CD4-positive, alpha-beta T cell treated with Interleukin-4 for 4 hours (primary cell): ENCODE results near the gene TXLNB.

Source experiments
- DNase-seq: peaks from one replicate; pipeline ENCODE4 v3.0.0-alpha.2; 2020

TXLNB gene

DNA sequence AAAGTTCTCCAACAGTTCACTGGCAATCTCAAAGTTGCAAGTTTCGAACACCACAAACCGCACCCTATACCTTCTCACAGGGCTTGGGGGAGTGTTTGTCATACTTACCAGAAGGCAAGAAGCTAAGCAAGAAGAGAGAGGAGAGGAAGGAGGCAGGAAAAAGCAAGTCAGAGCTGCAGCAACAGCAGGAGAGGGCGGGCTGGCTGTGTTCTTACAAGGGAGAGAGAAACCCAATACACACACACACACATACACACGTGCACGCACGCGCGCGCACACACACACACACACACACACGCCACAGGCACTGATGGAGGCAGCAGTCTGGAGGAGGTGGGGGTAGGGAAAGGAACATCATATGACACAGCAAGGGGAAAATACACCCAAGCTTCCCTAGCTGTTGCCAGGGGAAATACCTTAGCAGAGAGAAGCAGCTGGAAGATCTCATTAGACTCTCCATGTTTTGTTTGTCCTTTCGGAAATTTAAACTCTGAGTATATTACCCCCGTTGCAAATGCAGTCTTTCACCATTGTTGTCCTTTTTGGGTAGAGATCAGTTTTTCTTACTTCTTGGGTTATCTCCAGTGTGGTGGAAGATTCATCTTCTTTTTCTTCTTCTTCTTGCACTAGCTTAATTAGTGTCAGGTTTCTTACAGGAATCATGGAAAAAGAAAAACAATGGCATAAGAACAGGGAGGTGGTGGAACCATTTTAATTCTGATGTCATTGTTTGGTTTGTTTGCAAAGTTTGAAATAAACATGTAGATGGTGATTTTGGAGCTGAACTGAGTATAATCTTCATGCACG lies at the start of gene TXLNB:
Gene TXLNB (minus strand): TSS at position 186 of the 807 bp plus-strand sequence. CDS start 3,099 bp downstream, outside the sequence.
- peak; percentile 96 for DNase-seq

DNA sequence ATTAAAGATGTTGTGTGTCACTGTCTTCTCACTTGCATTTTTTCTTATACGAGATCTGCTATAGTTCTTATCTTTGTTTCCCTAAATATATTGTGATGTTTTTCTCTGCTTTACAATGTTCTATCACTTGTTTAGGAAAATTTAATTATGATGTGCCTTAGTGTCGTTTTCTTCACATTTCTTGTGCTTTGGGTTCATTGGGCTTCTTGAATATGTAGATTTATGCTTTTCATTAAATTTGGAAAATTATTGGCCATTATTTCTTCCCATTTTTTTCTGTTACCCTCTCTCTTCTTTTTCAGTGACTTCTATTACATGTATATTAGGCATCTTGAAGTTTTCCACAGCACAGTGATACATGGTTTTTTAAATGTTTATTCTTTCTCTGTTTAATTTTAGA lies 49.3 kb upstream of the TXLNB start:
- DNase-seq, result no peak

DNA sequence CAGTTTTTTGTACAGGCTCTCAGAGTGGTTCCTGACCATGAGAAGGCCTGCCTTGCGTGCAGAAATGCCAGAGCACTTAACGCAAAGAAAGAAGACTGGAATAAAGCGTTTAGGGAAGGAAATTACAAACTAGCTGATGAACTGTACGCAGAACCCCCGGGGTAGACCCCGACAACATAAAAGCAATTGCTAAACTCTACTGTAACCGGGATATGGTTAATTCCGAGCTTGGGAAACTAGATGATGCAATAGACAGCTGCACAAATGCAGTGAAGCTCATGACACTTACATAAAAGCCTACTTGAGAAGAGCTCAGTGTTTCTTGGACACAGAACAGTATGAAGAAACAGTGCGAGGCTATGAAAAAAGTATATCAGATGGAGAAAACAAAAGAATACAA lies 47.0 kb upstream of the TXLNB start:
- DNase-seq, result no peak

DNA sequence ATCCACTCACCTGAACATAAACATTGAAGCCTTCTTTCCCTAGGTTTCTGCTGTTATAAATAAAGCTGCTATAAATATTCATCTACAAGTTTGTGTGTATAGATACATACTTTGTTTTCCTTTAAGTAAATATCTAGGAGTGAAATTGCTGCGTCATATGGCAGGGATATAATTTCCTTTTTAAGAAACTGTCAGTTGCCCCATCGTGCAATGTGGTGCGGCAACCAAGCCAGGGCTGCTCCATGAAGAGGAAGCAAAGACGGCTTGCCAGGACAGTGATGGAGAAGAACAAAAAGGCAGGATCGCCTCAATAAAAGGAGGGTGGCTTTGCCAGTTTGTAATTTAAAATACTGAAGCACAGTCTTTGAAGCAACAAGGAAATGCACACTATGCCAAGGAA lies 46.0 kb upstream of the TXLNB start:
- no peak for DNase-seq

DNA sequence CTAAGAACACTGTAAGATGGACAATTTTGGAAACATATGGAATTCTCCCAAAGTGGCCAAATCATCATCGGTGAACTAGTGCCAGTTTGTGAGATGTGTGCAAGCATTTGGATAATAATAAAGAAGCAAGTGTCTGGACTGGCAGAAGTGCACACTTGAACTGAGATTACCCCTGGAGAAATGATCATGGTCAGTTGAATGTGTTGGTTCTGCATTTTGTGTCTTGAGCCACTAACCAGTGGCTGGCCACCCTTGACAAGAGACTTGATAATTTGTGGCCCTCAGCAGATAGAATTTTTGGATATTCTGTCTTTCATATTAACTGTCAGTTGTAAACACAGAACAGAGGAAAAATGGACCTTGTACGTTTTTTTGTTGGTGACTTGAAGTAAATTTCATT lies 45.2 kb upstream of the TXLNB start:
- DNase-seq, result no peak

DNA sequence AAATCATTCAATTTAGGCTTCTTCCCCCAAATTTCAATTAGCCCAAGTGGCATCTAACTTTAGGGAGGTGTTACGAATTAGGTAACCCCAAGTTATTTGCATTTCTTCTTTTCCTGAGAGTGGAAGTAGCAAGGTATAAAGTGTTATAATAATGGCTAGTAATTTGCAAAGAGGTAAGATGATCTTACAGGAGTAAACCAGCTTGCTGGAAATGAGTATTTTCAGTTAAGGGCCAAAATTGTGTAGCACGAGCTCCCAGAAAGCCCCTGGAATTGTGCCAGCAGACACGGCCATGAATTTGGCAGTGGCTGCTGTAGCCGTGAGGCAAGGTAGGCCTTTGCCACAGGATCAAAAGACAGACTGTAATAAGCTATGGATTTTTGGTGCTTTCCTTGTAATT lies 44.7 kb upstream of the TXLNB start:
- DNase-seq, result no peak

DNA sequence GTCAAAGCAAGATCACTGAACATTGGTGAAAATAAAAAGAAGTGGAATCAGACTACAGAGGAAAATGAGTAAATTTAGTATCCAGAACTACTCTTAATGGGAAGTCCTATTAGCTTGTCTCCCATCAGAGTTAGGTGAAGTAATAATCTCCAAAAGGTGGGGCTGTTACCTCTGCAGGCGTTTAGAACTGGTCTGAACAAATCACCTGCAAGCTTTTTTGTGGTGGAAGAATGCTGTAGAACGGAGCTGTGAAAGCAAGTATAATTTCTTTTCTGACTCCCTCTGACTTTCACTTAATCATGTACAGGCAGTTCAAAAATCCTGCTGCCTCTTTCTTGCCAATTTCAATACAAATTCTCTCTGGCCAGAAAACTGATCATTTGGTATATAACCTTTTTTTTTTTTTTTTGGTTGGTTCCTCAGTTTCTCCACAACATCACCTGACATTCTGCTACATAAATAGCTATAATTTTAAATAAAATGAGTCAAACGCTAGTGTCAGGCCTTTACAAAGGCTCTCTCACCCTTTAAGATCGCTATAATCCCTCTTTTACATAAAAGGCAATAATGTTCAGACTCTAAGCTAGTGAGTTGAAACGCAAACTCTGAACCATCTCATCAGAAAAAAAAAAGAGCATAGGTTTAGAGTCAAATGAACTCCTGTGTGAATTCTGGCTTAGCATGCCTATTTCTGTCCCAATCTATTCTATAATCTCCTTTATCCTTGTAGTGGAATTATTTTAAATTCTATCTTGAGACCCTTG lies 43.8 kb upstream of the TXLNB start:
- DNase-seq, result no peak

DNA sequence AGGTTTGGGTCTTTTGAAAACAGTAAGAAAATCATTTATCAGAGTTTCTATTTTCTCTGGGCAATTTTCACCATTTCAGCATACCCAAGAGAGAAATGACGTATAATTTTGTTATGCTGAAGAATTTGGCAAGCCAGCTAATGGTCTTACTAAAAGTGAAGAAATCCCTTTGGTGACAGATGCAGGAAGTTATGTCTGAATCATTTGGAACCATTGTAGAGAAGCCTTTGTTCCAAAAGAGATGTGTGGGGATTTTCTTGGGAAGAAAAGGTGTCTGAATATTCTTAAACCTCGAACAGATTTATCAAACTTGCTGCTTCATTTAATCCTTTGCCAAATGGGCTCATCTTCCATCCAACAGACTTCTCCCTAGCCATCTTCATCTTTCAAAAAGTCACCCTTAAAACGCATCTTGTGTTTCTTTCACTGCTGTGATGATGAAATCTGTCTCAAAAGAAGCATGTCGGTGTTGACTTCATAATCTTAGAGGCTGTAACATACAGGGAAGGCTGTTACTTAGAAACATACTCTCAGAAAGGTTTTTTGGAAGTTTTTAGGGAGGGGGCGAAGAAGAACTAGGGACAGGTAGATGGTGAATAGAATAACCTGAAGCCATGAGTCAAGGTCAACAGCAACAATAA lies 43.1 kb upstream of the TXLNB start:
- no peak for DNase-seq

DNA sequence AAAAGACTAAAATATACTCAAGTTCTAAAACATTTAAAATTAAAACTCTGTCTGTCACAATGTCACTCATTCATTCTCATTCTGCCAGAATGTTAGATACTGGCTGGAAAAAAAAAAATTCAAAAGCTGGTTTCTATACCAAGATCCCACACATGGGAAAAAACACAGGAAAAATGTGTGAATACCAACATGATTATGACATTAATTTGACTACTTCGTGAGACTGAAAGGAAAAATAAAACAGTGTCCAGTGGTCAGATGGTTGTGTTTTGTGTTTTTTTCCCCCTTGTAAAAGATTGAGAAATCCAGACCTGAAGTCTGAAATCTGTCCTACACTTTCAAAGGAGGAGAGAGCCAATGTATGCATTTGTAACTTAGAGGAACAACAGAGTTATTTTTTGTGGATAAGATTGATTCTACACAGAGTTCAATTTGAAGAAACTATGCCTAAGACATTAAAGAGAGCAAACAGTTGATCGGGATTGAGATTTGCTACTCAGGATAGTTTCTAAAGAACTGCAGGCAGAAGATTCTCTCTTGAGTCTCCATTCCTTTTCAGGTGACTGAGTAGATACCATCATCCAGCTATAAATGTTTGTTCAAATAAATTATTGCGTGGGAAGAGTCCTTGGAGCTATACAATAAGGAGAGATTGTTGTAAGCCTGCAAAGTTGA lies 39.2 kb upstream of the TXLNB start:
- DNase-seq, result no peak

DNA sequence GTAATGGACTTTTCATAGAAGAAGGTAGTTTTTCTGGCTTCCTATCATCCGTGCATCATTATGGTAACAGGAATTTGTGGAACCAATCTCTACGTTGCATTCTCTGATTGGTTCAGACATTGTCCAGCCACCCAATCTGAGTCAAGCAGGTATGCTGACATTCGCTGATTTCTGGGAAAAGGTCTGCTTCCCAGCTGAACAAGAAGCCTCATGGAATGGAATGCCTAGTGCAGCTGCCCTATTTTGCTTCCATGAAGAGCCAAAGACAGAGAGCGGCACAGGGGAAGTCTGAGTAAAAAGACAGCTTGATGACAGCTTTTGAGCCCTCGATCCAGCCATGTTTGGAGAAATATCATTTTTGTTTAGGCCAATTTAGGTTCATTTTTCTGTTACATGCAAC lies 38.5 kb upstream of the TXLNB start:
- no peak for DNase-seq

DNA sequence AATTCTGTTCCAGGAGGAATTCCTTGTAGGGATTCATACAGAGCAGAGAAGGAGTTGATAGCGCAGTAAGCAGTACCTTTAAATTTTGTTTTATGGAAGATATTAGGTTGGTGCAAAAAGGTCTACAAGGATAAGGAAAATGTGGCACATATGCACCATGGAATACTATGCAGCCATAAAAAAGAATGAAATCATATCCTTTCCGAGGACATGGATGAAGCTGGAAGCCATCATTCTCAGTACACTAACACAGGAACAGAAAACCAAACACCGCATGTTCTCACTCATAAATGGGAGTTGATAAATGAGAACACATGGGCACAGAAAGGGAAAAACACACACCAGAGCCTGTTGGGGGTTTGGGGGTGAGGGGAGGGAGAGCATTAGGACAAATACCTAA lies 37.4 kb upstream of the TXLNB start:
- no peak for DNase-seq

DNA sequence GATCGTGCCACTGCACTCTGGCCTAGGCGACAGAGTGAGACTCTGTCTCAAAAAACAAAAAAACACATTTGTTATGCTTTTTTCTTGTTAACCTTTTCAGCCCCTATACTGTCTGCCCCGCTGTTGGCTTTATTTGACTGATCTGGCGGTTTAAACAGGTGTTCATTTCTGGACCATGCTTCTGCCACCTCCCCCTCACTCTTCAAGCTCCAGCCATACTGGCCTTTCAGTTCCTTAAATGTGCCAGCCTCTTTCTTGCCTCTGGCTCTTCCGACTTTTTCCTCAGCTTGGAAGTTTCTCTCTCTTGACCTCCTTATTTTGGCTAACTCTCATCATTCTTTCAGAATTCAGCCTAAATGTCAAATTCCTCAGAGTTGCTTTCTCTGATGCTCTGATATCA lies 35.2 kb upstream of the TXLNB start:
- DNase-seq, result no peak

DNA sequence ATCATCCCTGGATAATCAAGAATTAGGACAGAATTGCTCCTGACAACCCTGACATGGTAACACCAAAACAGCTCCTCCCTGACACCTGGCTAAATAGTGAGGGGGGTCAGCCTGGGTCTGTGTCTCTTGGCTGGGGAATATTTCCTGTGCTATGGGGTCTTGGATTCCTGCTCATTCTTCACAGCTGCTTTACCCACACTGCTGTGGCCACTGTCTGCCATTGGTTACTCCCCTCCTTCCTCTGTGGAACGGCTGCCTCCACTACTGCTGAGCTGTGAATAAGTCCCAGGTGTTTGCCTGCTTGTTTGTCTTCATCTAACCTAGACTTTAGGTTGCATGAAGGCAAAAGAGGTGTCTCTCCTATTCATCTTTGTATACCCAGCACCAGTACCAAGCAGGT lies 33.9 kb upstream of the TXLNB start:
- DNase-seq, result no peak

DNA sequence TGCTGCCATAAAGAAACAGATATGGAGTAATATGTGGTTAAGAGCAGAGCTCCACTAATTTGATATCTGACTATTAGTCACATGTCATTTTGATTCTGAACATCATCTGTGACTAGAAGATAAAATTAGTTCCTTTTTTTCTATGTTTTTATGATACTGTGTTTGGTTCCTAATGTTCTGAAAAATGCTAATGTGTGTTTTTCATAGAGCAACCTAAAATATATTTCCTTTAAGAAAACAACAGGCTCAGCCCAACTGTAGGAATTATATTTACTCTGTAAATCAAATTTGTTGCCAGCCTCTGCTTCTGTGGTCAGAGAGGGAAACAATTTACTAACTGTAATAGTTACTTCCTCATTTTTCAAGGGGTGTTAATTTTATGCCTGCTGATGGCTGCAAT lies 33.3 kb upstream of the TXLNB start:
- peak; percentile 5 for DNase-seq

DNA sequence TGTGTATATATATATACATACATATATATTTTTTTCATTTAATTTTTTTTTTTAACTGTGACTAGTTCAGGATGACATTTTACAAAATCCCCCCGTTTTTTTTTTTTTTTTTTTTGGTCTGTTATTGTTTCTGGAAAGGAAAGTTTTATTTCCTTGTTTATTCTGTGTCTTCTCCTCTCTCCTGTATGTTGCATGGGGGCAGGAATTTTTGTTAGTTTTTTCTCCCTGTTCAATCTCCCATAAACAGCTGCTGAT lies 32.4 kb upstream of the TXLNB start:
- no peak for DNase-seq

DNA sequence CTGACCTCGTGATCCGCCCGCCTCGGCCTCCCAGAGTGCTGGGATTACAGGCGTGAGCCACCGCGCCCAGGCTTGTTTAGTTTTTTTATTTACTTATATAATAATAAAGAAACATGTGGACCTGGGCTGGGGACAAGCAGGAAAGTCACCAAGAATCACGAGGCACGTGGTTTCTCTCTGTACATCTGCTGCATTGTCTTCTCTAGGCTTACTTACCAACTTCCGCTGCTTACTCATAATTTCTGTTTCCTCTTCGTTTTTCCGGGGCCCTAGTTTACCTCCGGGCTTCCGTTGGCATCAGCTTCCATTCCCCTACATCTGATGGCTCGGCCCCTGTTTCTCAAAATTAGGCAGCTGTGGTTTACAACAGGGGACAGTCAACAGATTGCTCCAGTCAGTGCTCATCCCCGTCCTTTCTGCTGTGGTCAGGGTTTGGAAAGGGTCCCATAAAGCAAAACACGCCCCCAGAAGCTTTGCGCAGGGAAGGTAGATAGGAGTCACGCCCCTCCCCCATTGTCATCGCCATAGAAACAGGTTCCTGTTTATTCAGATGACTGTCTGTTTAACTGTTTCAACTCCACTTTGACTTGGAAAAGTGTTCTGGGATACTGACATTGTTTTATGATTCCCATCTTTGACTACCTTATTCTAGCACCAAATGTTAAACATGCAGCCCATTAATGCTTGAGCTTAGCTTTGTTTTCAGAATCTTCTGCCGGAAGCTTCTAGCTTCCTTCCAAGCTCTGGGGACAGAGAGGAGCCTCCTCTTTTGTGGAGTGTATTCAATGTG lies 31.9 kb upstream of the TXLNB start:
- DNase-seq, result peak; percentile 91

DNA sequence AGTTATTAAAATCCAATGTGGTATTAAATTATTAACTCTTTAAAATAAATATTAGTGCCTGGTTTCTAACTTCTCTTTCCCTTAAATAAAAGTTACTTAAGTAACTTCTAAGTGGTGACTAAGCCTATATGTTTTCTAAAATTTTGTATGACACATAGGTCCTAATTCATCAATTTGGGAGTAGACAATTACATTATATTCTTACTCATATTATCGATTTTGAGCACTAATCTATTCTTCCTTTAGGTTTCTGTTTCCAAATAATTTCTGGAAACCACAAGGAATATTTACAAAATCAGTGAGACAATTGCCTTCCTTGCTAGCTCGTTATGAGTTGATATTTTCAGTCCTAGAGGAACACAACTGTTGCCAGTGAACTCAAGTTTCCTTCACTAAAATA lies 28.3 kb upstream of the TXLNB start:
- no peak for DNase-seq

DNA sequence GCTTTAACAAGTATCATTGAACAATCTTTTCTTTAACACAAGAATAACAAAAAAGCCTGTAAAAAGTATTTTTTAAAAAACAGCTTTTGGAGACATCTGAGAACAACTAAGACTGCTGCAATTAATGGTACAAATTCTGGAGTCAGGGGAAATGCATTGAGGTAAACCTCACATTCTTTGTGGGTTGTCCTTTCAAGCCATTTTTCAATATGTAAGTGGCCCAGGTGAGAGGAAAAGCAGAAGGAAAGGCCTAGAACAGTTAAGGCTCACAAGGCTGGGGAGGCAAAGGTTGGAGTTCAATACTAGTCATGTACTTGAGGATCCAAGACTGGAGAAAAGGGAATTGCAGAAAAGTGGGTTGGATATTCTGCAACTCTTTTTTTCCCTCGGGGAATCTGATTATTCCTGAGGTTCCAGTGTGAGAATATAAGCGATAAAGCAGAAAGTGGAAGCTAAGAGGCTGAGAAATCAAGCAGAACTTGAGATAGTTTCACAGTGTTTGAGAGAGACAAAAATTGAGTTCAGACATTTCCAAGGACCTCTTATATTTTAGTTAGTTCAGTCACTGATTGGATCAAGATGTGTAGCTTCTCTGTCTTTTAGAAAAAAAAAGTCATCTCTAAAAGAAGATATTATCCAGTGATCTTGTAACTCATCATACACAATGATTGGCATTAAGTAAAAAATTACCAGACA lies 25.0 kb upstream of the TXLNB start:
- DNase-seq, result no peak

DNA sequence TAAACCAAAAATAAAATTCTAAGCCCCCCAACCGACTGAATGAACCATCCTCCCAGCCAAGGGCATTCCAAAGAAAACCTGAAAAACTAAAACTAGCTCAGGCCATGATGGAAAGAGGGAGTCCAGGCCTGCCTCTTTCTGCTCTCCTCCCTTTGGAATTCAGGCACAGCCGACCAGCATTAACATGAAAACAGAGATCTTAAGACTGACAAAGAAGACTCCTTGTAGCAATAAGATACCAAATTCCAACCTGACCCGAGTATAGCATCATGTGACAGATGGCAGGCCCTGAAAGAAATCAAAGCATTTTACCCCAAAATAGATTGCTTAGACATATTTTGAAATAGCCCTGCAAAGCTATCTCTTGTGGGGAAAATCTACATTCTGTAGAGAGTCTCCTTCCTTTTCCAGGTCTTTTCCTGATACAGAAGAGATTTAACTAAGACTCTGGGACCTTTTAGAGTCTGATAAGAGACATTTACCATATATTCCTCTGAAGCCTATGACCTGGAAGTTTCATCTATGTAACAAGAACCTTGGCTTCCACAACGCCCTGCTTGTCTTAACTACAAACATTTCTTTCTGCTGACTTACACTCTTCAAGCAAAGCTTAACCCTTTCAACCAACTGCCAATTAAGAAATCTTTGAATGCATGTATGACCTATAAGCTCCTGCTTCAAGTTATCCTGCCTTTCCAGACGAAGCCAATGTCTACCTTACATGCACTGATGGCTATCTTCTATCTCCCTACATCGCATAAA lies 22.2 kb upstream of the TXLNB start:
- DNase-seq, result no peak

DNA sequence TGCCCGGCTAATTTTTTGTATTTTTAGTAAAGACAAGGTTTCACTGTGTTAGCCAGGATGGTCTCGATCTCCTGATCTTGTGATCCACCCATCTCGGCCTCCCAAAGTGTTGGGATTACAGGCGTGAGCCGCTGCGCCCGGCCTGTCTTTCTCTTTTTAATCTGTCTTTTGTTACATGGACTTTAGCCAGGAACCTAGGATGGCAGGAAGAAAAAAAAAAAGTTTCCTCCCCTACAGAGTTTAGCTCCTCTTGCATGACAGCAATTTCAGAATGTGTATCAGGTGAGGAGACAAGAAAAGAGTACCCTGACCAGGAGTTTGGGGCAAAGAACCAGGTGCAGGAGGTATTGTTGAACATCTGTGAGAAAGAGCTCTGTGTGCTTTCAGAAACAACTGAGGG lies 21.4 kb upstream of the TXLNB start:
- DNase-seq, result no peak

DNA sequence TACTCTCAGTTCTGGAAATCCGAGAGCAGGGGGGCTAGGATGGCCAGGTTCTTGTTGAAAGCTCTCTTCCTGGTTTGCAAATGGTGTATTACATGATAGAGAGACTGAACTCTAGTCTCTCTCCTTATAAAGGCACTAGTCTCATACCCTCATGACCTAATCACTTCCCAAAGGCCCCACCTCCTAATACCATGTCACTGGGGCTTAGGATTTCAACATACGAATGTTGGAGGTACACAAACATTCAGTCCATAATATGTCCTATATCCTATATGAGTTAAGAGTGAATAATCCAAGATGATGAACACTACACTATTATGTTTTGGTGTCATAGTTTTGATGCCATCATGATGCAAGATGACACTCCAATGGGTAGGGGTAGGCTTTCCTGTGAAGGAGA lies 20.0 kb upstream of the TXLNB start:
- no peak for DNase-seq
